Measurements from ENCODE around the gene SCAF8. TPM values are rescaled to one million over a fixed set of nuclear protein-coding genes. Genes with fewer than 3 reads are reported as not detected.
"Not testable (repeated sequence)": the region's sequence is repeated elsewhere in the genome, so short reads cannot be mapped to it uniquely, and the experiment has no call there.

The SCAF8 gene
- polyA plus RNA-seq, 1 donor from 2014 or later = 34.1 TPM

DNA sequence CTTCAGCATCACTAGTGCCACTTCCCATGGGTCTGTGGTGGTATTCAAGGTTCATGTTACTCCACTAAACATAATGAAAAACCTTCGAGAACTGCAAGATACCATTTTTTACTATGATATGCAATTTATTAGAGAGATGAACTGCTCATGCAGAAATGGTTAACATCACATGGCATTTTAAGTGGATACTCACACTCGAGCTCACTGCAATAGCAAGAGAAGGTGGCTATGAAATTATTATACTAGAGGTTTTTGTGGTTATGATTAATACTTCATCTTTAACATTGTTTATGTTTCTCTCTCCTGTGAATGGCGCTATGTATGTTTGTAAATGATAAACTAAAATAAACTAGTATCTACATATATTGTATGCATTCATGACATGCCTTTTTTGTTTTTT lies 35.1 kb downstream of the SCAF8 start:
- H4K20me1 ChIP-seq (ENCODE audit: insufficient read depth) = no peaks in the 10 kb centered on the region
- no peak for TF ChIP-seq EZH2 (IDR thresholded peaks at IDR 0.05; ENCODE audit: borderline replicate concordance, insufficient read depth, low read length, poor library complexity, severe bottlenecking)
- no peak for TF ChIP-seq RAD21 (conservative IDR thresholded peaks at IDR 0.05)
- TF ChIP-seq, protein P1, sequence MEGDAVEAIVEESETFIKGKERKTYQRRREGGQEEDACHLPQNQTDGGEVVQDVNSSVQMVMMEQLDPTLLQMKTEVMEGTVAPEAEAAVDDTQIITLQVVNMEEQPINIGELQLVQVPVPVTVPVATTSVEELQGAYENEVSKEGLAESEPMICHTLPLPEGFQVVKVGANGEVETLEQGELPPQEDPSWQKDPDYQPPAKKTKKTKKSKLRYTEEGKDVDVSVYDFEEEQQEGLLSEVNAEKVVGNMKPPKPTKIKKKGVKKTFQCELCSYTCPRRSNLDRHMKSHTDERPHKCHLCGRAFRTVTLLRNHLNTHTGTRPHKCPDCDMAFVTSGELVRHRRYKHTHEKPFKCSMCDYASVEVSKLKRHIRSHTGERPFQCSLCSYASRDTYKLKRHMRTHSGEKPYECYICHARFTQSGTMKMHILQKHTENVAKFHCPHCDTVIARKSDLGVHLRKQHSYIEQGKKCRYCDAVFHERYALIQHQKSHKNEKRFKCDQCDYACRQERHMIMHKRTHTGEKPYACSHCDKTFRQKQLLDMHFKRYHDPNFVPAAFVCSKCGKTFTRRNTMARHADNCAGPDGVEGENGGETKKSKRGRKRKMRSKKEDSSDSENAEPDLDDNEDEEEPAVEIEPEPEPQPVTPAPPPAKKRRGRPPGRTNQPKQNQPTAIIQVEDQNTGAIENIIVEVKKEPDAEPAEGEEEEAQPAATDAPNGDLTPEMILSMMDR (IDR thresholded peaks at IDR 0.05; ENCODE audit: poor library complexity, severe bottlenecking) = no peak
- TF ChIP-seq, protein P2, sequence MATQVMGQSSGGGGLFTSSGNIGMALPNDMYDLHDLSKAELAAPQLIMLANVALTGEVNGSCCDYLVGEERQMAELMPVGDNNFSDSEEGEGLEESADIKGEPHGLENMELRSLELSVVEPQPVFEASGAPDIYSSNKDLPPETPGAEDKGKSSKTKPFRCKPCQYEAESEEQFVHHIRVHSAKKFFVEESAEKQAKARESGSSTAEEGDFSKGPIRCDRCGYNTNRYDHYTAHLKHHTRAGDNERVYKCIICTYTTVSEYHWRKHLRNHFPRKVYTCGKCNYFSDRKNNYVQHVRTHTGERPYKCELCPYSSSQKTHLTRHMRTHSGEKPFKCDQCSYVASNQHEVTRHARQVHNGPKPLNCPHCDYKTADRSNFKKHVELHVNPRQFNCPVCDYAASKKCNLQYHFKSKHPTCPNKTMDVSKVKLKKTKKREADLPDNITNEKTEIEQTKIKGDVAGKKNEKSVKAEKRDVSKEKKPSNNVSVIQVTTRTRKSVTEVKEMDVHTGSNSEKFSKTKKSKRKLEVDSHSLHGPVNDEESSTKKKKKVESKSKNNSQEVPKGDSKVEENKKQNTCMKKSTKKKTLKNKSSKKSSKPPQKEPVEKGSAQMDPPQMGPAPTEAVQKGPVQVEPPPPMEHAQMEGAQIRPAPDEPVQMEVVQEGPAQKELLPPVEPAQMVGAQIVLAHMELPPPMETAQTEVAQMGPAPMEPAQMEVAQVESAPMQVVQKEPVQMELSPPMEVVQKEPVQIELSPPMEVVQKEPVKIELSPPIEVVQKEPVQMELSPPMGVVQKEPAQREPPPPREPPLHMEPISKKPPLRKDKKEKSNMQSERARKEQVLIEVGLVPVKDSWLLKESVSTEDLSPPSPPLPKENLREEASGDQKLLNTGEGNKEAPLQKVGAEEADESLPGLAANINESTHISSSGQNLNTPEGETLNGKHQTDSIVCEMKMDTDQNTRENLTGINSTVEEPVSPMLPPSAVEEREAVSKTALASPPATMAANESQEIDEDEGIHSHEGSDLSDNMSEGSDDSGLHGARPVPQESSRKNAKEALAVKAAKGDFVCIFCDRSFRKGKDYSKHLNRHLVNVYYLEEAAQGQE (IDR thresholded peaks at IDR 0.05; ENCODE audit: borderline replicate concordance) = no peak
- TF ChIP-seq SMC3 (conservative IDR thresholded peaks at IDR 0.05; ENCODE audit: poor library complexity) = no peak
- TF ChIP-seq TAF1 (IDR thresholded peaks at IDR 0.05; ENCODE audit: low read depth) = no peak
- no peaks in the 10 kb centered on the region for H3K9me3 ChIP-seq (ENCODE audit: low read length)

DNA sequence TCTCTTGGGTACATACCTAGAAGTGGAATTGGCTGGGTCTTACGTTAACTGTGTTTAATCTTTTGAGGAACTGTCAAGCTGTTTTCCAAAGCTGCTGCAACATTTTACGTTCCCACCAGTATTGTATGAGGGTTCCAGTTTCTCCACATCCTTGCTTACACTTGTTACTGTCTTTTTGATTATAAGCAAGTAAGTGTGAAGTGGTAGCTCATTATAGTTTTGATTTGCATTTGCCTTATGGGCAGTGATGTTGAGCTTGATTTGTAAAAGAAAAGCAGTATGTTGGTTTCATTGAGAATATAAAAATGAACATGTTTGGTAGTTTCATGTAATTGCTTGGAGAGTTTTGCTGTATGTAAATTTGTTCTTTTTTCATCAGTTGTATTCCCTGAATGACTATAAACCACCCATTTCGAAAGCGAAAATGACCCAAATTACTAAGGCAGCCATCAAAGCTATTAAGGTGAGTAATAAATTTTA lies 40.4 kb downstream of the SCAF8 start:
- Histone ChIP-seq H3F3A (ENCODE audit: insufficient read depth, low read length, poor library complexity, severe bottlenecking) (no peaks in the 10 kb centered on the region), H3K27me3 (ENCODE audit: insufficient read depth, low read depth, low read length) (no peaks in the 10 kb centered on the region), H3K36me3 (ENCODE audit: insufficient read depth, low read length) (peaks cover 6% of the 10 kb centered on the region), H3K79me2 (replicated peaks; ENCODE audit: insufficient read depth, low read length) (peaks cover 67% of the 10 kb centered on the region), H4K20me1 (ENCODE audit: insufficient read depth) (no peaks in the 10 kb centered on the region), H3K4me2 (ENCODE audit: low read length) (no peak overlapping the region), H3K9me3 (ENCODE audit: low read length) (no peaks in the 10 kb centered on the region), H3K9me2 (ENCODE audit: insufficient read depth, low read length) (no peaks in the 10 kb centered on the region), H3K27ac (ENCODE audit: low read length) (no peak overlapping the region), H3K9ac (ENCODE audit: low read length) (no peak overlapping the region), H2AFZ (ENCODE audit: low read depth, low read length) (no peak overlapping the region), H3K4me3 (ENCODE audit: low read length) (no peak overlapping the region)
- TF ChIP-seq TAF1 (IDR thresholded peaks at IDR 0.05; ENCODE audit: low read depth) (no peak), POLR2AphosphoS5 (IDR thresholded peaks at IDR 0.05) (no peak), EP300 (conservative IDR thresholded peaks at IDR 0.05; ENCODE audit: poor library complexity, severe bottlenecking) (no peak), RAD21 (conservative IDR thresholded peaks at IDR 0.05) (no peak), MXI1 (conservative IDR thresholded peaks at IDR 0.05; ENCODE audit: poor library complexity, severe bottlenecking) (no peak), SMC3 (conservative IDR thresholded peaks at IDR 0.05; ENCODE audit: poor library complexity) (no peak), EZH2 (IDR thresholded peaks at IDR 0.05; ENCODE audit: borderline replicate concordance, insufficient read depth, low read length, poor library complexity, severe bottlenecking) (no peak)
- TF ChIP-seq, protein P1 (IDR thresholded peaks at IDR 0.05; ENCODE audit: poor library complexity, severe bottlenecking) = no peak
- TF ChIP-seq, protein P2 (IDR thresholded peaks at IDR 0.05; ENCODE audit: borderline replicate concordance) = no peak

More for the DNA sequence above, 35.1 kb downstream of the SCAF8 start:
- Histone ChIP-seq H3K36me3 (ENCODE audit: insufficient read depth, low read length) (no peaks in the 10 kb centered on the region), H3K9ac (ENCODE audit: low read length) (no peak overlapping the region), H3K27me3 (ENCODE audit: insufficient read depth, low read depth, low read length) (no peaks in the 10 kb centered on the region), H3K79me2 (replicated peaks; ENCODE audit: insufficient read depth, low read length) (peaks cover 97% of the 10 kb centered on the region), H3K4me3 (ENCODE audit: low read length) (no peak overlapping the region), H3K9me2 (ENCODE audit: insufficient read depth, low read length) (no peaks in the 10 kb centered on the region), H3F3A (ENCODE audit: insufficient read depth, low read length, poor library complexity, severe bottlenecking) (no peaks in the 10 kb centered on the region), H3K4me2 (ENCODE audit: low read length) (no peak overlapping the region), H2AFZ (ENCODE audit: low read depth, low read length) (no peak overlapping the region), H3K27ac (ENCODE audit: low read length) (no peak overlapping the region)

DNA sequence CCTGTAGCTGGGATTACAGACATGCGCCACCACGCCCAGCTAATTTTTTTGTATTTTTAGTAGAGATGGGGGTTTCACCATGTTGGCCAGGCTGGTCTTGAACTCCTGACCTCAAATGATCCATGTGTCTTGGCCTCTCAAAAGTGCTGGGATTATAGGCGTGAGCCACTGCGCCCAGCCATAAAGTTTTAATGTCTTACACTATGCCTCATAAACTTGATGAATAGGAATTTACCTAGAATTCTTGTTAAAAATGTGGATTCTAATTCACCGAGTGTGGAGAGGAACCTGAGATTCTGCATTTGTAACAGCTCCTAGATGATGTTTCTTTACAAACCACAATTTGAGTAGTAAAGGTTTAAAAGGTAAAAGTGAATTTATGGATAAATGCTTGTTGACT lies 45.9 kb downstream of the SCAF8 start:
- H3K79me2 ChIP-seq (replicated peaks; ENCODE audit: insufficient read depth, low read length) = peaks cover 19% of the 10 kb centered on the region
- not testable (repeated sequence) for H3K9me2 ChIP-seq (ENCODE audit: insufficient read depth, low read length); H3K4me3 ChIP-seq (ENCODE audit: low read length); H3K36me3 ChIP-seq (ENCODE audit: insufficient read depth, low read length); H3K27me3 ChIP-seq (ENCODE audit: insufficient read depth, low read depth, low read length); H3K27ac ChIP-seq (ENCODE audit: low read length); H3F3A ChIP-seq (ENCODE audit: insufficient read depth, low read length, poor library complexity, severe bottlenecking); H4K20me1 ChIP-seq (ENCODE audit: insufficient read depth); H3K4me2 ChIP-seq (ENCODE audit: low read length); H2AFZ ChIP-seq (ENCODE audit: low read depth, low read length); H3K9ac ChIP-seq (ENCODE audit: low read length); H3K9me3 ChIP-seq (ENCODE audit: low read length)
